HFF-Myc (cell line): ENCODE data around the gene SIRT7.

ENCODE experiments used
- DNase-seq: peaks from one replicate; pipeline ENCODE4 v3.0.0-alpha.2; 2011; ENCODE audit warnings: low read depth; ENCODE audit errors: extremely low read depth
- H3K4me3 ChIP-seq: replicated peaks from 2 replicates; pipeline ENCODE4 v1.5.1; 2011; ENCODE audit warnings: low read depth, mild to moderate bottlenecking, control low read depth, low read length
- TF ChIP-seq, protein P1 (sequence below): IDR thresholded peaks from 2 replicates; pipeline ENCODE4 v1.5.1; 2012; ENCODE audit warnings: mild to moderate bottlenecking, low read depth, low read length, control low read depth; ENCODE audit errors: missing control alignments

SIRT7 gene

DNA sequence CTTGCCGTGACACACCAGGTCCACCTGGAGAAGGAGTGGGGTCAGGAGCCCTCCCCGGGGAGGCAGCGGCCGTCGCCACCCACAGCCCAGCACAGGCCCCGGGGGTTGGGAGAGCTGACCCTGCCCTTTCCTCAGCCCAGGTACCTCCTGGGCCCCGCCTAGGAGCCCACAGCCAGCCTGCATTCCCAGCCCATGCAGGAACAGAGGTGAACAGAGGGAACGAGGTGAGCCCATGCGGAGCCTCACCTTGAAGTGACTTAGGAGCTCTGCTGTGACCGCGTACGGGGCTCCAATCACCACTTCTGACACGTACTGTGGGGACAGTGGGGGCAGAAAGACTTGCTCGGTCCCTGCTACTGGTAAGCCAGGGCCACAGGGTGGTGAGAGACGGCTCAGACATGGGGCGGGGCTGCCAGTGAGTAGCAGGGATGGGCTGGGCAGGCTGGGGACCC lies 12.5 kb downstream of the SIRT7 start:
- H3K4me3 ChIP-seq, result no peak overlapping the region
- TF ChIP-seq, protein P1, sequence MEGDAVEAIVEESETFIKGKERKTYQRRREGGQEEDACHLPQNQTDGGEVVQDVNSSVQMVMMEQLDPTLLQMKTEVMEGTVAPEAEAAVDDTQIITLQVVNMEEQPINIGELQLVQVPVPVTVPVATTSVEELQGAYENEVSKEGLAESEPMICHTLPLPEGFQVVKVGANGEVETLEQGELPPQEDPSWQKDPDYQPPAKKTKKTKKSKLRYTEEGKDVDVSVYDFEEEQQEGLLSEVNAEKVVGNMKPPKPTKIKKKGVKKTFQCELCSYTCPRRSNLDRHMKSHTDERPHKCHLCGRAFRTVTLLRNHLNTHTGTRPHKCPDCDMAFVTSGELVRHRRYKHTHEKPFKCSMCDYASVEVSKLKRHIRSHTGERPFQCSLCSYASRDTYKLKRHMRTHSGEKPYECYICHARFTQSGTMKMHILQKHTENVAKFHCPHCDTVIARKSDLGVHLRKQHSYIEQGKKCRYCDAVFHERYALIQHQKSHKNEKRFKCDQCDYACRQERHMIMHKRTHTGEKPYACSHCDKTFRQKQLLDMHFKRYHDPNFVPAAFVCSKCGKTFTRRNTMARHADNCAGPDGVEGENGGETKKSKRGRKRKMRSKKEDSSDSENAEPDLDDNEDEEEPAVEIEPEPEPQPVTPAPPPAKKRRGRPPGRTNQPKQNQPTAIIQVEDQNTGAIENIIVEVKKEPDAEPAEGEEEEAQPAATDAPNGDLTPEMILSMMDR, result no peak
- DNase-seq, result no peak

DNA sequence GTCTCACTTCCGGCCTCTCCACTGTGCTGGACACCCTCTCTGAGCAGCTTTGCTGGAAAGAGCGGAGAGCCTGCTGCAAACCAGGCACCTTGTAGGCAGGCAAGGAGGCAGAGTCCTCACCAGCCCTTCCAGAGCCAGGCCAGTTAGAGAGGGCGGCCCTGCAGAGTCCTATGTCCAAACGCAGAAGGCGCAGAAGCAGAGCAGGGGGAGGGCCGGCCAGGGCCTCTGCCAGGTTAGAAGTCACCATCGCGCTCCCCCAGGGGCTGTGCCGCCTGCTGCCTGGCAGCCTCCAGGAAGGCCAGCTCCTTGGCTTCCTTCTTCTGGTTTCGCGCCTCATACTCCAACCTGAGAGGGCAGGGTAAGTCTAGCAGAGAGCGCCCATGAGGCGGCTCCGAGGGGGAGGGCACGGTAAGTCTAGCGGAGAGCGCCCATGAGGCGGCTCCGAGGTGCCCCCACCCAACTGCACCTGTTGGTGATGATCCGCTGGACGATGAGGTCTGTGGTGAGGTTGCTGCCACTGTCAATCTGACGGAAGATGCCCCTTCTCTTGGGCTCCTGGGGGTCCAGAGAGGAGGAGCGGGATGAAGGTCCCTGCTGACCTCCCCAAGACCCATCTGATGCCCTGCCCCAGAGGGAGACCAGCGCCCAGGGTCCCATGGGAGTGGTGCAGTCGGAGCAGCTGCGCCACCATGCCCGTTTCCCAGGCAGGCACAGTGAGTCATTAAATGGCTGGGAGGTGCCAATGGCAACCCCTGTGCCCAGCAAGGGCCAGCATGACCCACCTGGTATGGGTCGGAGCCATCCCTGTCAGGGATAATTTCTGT lies 13.2 kb downstream of the SIRT7 start:
- H3K4me3 ChIP-seq, result no peak overlapping the region
- no peak for DNase-seq
- TF ChIP-seq, protein P1, result no peak

DNA sequence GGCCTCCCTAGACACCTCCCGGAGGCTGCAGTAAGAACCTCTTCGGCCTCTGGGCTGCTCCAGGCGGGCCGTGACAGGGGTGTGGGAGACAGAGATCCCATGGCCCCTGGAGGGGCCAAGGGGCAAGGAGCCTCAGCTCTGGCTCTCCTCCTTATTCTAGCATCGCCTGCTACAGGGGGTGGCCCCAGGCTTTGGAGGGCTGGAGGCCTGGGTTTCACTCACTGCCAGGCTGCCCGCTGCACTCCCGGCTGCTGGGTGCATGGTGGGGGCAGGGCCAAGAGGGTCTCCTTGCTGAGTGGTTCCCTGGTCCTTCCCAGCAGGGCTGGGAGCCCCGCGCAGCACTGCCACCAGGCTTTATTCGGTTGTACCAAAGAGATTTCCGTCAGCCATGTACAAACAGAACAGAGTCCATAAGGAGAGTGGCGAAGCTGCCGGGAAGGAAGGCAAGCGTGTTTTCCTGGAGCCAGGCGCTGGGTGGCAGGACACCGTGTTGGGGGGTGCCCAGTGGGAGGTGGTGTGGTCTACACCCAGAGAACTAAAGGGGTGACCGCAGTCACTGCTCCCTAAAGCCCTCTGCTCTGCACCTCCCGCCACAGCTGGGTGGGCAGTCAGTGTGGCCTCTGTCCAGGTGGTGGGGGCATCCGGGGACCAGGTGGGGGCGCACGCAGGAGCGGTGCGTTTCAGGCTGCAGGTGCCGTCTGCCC lies 13.9 kb downstream of the SIRT7 start:
- no peak overlapping the region for H3K4me3 ChIP-seq
- no peak for DNase-seq
- TF ChIP-seq, protein P1, result no peak

DNA sequence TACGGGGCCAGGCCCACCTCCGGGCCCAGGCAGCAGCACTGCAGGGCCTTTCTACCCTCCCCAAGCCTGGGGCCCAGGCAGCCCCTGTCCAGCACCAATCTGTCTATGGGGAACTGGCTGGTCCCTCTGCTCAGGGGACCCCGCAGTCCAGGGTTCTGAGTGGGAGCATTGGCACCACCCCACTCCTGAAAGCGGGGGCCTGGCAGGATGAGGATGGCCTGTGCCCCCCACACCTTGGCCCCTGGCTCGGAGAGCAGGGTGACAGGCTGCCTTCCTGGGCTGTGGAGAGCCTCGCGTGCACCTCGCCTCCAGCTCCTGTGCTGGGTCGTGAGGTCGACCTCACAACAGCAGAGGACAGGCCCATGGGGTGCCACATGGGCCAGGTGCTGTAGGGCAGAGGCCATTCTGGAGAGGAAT lies 14.6 kb downstream of the SIRT7 start:
- TF ChIP-seq, protein P1, result no peak
- H3K4me3 ChIP-seq, result no peak overlapping the region
- DNase-seq, result no peak

DNA sequence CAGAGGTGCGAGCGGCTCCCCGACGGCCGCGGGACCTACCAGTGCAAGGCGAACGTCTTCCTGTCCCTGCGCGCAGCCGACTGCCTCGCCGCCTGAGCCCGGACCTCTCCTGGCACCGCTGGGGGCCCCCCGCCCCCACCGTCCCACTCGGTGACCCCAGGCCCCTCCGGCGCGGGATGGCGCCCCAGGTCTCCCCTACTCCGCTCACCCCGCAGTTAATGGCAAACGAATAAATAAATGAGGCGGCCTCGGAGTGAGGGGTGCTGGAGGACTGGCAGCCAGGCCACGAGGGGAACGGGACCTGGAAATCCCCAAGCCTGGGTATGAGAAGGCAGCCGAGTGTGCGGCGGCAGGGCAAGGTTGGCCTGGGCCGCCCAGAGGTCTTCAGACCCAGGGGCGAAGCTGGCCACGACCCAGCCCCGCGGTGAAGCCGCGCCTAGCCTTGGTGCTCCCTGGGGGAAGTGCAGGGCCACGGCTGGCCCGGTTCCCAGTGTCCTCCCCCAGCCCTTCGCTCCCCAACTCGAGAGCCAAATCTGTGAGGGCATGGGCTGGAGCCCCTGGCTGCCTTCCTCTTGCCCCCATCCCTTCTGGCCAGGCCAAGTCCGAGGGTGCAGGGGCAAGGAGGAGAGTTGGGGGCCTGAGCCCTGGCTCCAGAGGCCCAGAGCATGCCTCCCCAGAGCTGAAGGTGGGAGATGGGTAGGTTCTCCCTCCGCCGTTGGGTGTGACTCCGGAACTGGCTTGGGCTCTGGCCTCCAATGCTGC lies 15.1 kb downstream of the SIRT7 start:
- DNase-seq, result no peak
- TF ChIP-seq, protein P1, result no peak
- no peak overlapping the region for H3K4me3 ChIP-seq

DNA sequence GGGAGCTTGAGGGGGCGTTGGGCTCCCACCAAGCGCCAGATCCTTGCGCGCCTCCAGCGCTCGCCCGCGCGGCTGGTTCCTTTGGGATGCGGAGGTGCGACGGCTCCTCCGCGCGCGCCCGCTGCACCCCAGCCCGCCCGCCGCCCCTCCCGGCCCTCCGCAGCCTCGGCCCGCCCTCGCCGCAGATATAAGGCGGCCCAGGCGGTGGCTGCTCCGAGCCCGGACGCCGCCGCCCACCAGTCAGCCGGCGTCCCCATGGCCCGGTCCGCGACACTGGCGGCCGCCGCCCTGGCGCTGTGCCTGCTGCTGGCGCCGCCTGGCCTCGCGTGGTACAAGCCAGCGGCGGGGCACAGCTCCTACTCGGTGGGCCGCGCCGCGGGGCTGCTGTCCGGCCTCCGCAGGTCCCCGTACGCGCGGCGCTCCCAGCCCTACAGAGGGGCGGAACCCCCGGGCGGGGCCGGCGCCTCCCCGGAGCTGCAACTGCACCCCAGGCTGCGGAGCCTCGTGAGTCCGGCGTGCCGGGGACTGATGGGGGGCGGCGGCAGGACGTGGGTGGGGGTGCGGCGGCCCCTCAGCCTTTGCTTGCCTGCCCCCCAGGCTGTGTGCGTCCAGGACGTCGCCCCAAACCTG lies 15.8 kb downstream of the SIRT7 start, which contains the start of gene NPB:
NPB (plus strand) TSS at position 216 of the 630 bp plus-strand sequence; CDS start at position 256, 40 bp downstream.
- no peak within 1 kb of the TSS for H3K4me3 ChIP-seq
- TF ChIP-seq, protein P1, result no peak
- no peak for DNase-seq
